ENCODE measurements around the gene SEMA5B.

Gene SEMA5B

GRCh38 chr3:123024056-123024455 is 3.5 kb downstream of the SEMA5B start:
- no peak for DNase-seq

- no peak for DNase-seq
Observed at GRCh38 chr3:123021996-123022510, 5.5 kb downstream of the SEMA5B start.

GRCh38 chr3:123021388-123021787 is 6.2 kb downstream of the SEMA5B start:
- DNase-seq: no peak

DNA sequence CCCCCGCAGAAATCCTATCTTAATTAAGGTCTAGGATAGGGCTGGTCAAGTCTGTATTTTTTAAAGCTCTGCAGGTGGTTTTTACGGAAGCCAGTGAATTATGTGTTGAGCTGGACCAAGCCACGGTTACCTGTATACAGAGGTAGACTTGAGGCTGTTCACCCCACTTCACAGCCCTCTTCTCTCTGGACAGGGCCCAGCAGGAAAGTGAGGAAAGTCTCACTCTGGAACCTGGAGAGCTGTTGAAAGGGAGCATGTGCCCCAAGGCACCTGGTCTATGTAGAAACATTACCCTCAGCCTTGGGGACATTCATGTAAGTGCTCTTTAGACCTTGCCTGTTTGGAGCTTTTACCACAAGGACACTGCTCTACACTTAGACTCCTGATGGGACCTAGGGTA is 6.9 kb downstream of the SEMA5B start:
- no peak for DNase-seq

- no peak for DNase-seq
Observed at GRCh38 chr3:123019591-123019990, 8.0 kb downstream of the SEMA5B start.

GRCh38 chr3:123019161-123019560 is 8.4 kb downstream of the SEMA5B start:
- no peak for DNase-seq

- no peak for DNase-seq
Observed at GRCh38 chr3:123018683-123019082, 8.9 kb downstream of the SEMA5B start.

DNA sequence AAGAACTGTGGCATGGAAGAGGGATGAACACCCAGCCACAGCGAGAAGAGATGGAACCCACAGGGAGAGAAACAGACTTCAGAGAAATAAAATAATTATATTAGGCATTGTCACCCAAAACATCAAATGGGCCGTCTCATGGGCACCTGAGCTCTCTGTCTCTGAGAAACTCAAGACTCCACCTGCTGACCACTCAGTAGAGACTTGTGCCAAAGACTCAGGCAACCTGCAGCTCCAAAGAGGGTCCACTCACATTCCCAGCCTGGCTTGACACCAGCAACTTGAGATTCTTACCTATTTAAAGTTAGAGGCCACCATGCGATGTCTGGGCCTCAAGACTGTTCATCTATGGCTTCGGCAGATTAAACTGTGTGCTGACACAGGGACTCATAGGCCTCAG is 12.0 kb downstream of the SEMA5B start:
- DNase-seq: no peak

DNA sequence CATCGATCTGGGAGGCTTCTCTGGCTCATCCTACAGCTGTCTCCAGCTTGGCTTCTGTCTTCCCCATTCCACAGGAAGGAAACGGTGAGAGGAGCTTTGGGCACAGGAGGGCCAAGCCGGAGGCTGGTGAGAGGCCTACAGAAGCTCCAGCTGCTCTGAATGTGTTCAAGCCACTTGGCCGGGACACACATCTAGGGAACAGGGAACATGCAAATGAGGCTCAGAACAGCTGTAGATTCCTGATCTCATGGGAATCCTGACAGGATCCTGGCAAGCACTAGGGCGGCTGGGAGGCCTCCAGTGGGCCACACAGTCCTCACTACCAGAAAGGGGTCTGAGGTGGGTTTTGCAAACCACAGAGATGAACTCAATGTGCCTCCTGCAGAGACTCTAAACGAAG is 13.7 kb downstream of the SEMA5B start:
- DNase-seq: no peak

GRCh38 chr3:123012652-123013051 is 14.9 kb downstream of the SEMA5B start:
- no peak for DNase-seq

DNA sequence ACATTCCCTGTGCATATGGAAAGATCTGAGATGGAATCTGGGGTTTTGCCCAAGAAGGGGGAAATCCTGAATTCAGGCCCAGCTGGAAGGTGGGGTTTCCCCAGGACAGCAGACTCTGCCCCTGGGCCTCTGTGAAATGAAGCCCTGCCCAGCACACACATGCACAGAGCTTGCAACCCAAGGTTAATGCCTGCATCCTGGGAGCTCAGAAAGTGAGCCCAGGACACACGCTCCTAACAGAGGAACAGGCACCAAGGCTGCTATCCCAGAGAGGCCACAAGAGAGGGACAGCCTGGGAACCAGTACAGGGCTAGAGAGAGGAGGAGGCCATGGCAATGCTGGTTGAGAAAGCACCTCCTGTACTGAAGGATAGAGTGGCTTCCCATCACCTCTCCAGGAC is 16.1 kb downstream of the SEMA5B start:
- DNase-seq: no peak

GRCh38 chr3:123008840-123009239 is 18.7 kb downstream of the SEMA5B start:
- no peak for DNase-seq

GRCh38 chr3:123006609-123007008 is 21.0 kb downstream of the SEMA5B start:
- DNase-seq: no peak

GRCh38 chr3:123005291-123005690 is 22.3 kb downstream of the SEMA5B start:
- DNase-seq: no peak

DNA sequence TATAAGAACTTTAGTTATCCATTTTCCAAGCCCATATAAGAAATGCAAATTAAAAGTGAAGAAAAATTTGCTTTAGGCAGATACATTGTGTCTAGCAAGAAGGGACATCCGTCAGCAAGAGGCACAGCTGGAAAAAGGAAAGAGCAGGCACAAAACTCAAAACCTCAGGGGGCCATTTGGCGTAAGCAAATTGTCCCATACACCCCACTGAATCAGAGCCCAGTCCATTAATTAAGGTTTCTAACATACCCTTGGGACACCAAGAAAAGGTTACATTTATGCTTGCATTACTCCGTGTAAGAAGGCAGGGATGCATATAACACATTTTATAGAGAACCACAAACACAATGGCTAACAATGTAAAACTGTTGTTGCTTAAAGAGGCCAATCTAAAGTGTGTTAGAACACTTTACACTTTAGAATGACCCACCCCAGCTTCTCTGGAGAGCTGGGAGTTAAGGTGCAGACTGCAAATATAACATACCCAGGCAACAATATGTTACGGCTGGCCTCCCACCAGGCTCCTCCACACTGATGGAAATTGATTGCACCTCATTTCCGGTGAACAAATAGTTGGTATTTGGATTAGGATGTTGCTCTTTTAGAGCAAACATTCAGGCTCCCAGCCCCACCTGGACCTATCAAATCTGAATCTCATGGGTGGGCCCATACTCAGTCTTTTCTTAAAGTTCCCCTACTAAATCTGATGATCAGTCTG is 23.2 kb downstream of the SEMA5B start:
- DNase-seq: no peak

DNA sequence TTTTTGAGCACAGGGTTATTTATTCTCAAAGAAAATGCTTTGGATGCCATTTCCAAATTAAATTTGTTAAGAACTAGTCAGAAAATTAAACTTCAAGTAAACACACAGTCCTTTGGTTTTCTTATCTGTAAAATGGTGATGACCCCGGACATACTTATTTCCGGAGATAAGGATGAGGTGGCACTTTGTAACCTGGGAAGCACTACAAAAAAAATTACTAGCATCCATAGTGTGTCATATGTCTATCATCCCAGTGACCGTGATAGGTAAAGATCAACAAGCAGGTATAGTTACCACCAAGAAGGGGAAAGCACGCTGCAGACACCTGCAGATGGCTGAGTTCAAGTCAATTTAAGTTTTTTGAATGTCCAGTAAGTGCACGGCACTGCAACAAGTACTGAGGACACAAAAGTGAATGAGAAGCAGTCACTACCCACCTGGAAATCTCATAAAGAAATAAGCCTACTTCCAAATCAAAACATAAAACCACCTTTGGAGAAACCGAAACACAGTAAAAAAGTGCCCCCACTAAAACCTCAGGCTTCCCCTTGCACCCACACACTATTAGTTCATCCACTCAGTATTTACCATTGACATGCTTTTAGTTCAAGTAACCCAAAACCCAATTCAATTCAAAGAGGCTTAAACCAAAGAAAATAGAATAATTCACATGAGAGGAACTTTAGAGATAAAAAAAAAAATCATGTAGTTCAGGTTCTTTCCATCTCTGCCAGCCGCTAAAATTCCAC is 24.6 kb downstream of the SEMA5B start:
- no peak for DNase-seq

GRCh38 chr3:123002100-123002748 is 25.3 kb downstream of the SEMA5B start:
- no peak for DNase-seq

DNA sequence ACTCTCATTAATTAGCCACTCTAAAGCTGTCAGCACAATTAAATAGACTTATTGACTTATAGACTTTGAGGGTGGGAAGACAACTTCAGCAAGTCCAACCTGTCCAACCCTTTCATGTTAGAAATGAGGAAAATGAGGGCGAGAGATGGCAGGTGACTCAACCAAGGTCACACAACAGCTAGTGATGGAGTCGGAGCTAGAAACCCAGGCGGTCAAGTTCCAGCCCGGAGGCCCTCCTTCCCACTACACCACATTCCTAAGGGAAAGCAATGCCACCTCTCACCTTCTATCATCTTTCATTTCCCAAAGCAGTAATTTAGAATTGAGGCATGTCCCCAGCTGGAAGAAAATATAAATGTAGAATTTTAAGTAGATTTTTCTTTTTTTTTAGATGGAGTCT is 28.7 kb downstream of the SEMA5B start:
- no peak for DNase-seq

- no peak for DNase-seq
Observed at GRCh38 chr3:122998206-122998605, 29.4 kb downstream of the SEMA5B start.

DNA sequence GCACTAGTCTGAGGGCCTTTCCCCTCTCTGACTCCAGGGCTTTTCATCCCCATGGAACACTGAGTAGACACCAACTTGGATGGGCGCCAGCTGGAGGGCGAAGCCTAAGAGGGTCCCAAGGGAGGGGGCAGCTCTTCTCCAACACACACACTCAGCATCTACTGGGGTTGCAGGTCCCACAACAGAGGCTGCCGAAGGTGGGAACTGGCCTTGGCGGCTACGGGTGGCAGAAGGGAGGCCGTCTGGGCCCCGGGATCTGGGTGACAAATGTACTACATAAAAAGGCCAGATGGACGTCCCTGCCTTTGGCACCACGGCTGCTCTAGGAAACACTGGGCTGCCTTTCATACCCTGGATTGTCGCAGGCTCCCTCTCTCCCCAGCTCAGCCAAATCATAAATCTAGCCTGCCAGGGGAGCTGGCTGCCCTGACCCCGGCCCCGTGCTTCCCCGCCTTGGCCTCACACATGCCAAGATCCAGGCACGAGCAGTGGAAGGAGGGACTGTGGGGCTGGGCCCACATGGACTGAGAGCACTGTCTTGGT is 31.5 kb downstream of the SEMA5B start:
- no peak for DNase-seq

DNA sequence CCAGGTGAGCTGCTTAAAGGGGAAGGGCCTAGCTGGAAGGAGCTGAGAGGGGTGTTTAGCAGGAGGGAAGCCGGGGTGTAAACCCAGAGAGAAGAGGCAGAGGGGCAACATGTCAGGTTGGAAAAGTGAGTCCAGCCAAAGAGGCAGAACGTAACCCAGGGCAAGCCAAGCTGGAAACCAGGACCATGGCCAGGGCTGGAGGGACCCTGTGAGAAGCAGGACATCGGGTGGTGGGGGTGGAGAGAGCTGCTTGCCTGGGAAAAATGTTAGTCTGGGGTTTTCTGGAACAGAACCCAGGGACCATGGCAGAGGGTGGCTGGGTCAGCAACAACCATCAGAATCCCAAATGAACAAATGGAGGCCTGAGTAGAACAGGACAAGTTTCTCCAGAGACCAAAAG is 32.6 kb downstream of the SEMA5B start:
- no peak for DNase-seq

- DNase-seq: no peak
Observed at GRCh38 chr3:122993124-122993978, 34.2 kb downstream of the SEMA5B start.

- DNase-seq: no peak
Observed at GRCh38 chr3:122992676-122993075, 34.9 kb downstream of the SEMA5B start.
